Esophagus mucosa (tissue), 1 donor: Measurements from ENCODE around the gene NEU4. TPM values are rescaled to one million over a fixed set of nuclear protein-coding genes. Genes with fewer than 3 reads are reported as not detected.
A peak's percentile ranks its signal among the peaks of the same experiment; 100 is the strongest.
"Not testable (repeated sequence)": the region's sequence is repeated elsewhere in the genome, so short reads cannot be mapped to it uniquely, and the experiment has no call there.

Experiments
- ATAC-seq: fragments of 200-7000 bp; cut with Tn5 transposase; one replicate; pipeline ENCODE4 v1.9.1; 2020
- total RNA-seq: library from RNA; stranded (reverse); gene quantifications from one replicate; pipeline ENCODE4 v1.2.4, GENCODE V29; 2023
- donor health status: DM: yes; HTN: yes; CAD: no.

Gene NEU4
- total RNA-seq: not detected

- no peak for ATAC-seq
These were observed at the start of gene NEU4 for GRCh38 chr2:241808721-241809382. TSS of gene NEU4 (plus strand) at chr2:241809193. CDS start at chr2:241814485, 5,292 bp downstream.

GRCh38 chr2:241759893-241760292, 49.1 kb upstream of the NEU4 start:
- ATAC-seq: not testable (repeated sequence)

- ATAC-seq: no peak
These were observed 48.7 kb upstream of the NEU4 start for GRCh38 chr2:241760301-241760771.

GRCh38 chr2:241762321-241762932, 46.6 kb upstream of the NEU4 start:
- ATAC-seq: no peak

GRCh38 chr2:241762933-241763369, 46.0 kb upstream of the NEU4 start:
- ATAC-seq: peak; percentile 28

- ATAC-seq: no peak
These were observed 45.3 kb upstream of the NEU4 start for GRCh38 chr2:241763551-241764274.

- ATAC-seq: no peak
These were observed 44.4 kb upstream of the NEU4 start for GRCh38 chr2:241764275-241765241.

- no peak for ATAC-seq
These were observed 41.3 kb upstream of the NEU4 start for GRCh38 chr2:241767464-241768250.

GRCh38 chr2:241768251-241768711, 40.7 kb upstream of the NEU4 start:
- ATAC-seq: no peak

- no peak for ATAC-seq
These were observed 40.1 kb upstream of the NEU4 start for GRCh38 chr2:241768850-241769249.

- ATAC-seq: no peak
These were observed 39.2 kb upstream of the NEU4 start for GRCh38 chr2:241769819-241770184.

- no peak for ATAC-seq
These were observed 38.6 kb upstream of the NEU4 start for GRCh38 chr2:241770185-241770935.

GRCh38 chr2:241770936-241771285, 38.1 kb upstream of the NEU4 start:
- ATAC-seq: no peak

- peak; percentile 3 for ATAC-seq
These were observed 37.5 kb upstream of the NEU4 start for GRCh38 chr2:241771286-241772062.

GRCh38 chr2:241772063-241772499, 36.9 kb upstream of the NEU4 start:
- ATAC-seq: no peak

- peak; percentile 17 for ATAC-seq
These were observed 35.2 kb upstream of the NEU4 start for GRCh38 chr2:241773511-241774418.

GRCh38 chr2:241774419-241775222, 34.4 kb upstream of the NEU4 start:
- ATAC-seq: peak; percentile 51
